Trophoblast cell (in vitro differentiated cells and primary cell): ENCODE results near the gene MAMLD1.

Source experiments
- DNase-seq, 2 donors: peaks; one replicate each; pipeline ENCODE4 v3.0.0-alpha.2; 2016
- H2AFZ ChIP-seq: 2 replicates; pipeline ENCODE4 v1.6.1; 2013; ENCODE audit warnings: low read length, moderate library complexity, mild to moderate bottlenecking; ENCODE audit not compliant: insufficient read depth, poor library complexity
- H2AK5ac ChIP-seq: 2 replicates; pipeline ENCODE4 v1.6.1; 2013; ENCODE audit warnings: mild to moderate bottlenecking, low read length
- H2BK120ac ChIP-seq: 2 replicates; pipeline ENCODE4 v1.6.1; 2013; ENCODE audit warnings: low read length, mild to moderate bottlenecking, moderate library complexity; ENCODE audit not compliant: insufficient read depth, poor library complexity
- H2BK12ac ChIP-seq: 2 replicates; pipeline ENCODE4 v1.6.1; 2013; ENCODE audit warnings: mild to moderate bottlenecking, low read length, moderate library complexity
- H2BK5ac ChIP-seq: 2 replicates; pipeline ENCODE4 v1.6.1; 2013; ENCODE audit warnings: low read length, low read depth, moderate library complexity, mild to moderate bottlenecking; ENCODE audit not compliant: poor library complexity
- H3K14ac ChIP-seq: 2 replicates; pipeline ENCODE4 v1.6.1; 2013; ENCODE audit warnings: mild to moderate bottlenecking, low read length
- H3K18ac ChIP-seq: 2 replicates; pipeline ENCODE4 v1.6.1; 2013; ENCODE audit warnings: mild to moderate bottlenecking, low read length
- H3K23ac ChIP-seq: 2 replicates; pipeline ENCODE4 v1.6.1; 2013; ENCODE audit warnings: low read length
- H3K27ac ChIP-seq: 2 replicates; pipeline ENCODE4 v1.5.1; 2013; ENCODE audit warnings: low read depth, mild to moderate bottlenecking, inconsistent platforms, low read length, moderate library complexity
- H3K27me3 ChIP-seq: 2 replicates; pipeline ENCODE4 v1.6.1; 2013; ENCODE audit warnings: inconsistent platforms, mild to moderate bottlenecking, low read length, moderate library complexity; ENCODE audit not compliant: insufficient read depth
- H3K36me3 ChIP-seq, 2 experiments: 1 replicate in 1 of 2; 2 replicates in 1 of 2; pipeline ENCODE4 v1.6.1; 2013; ENCODE audit warnings: low read length in 2 of 2, mild to moderate bottlenecking in 2 of 2, moderate library complexity in 1 of 2; ENCODE audit not compliant: insufficient read depth in 2 of 2, control insufficient read depth in 1 of 2
- H3K4ac ChIP-seq: 2 replicates; pipeline ENCODE4 v1.6.1; 2013; ENCODE audit warnings: low read depth, mild to moderate bottlenecking, low read length, moderate library complexity
- H3K4me1 ChIP-seq, 2 experiments: 1 replicate in 1 of 2; 2 replicates in 1 of 2; pipeline ENCODE4 v1.6.1; 2013; ENCODE audit warnings: low read length in 2 of 2, mild to moderate bottlenecking in 2 of 2, moderate library complexity in 1 of 2; ENCODE audit not compliant: insufficient read depth in 2 of 2, control insufficient read depth in 1 of 2
- H3K4me2 ChIP-seq: 2 replicates; pipeline ENCODE4 v1.6.1; 2013; ENCODE audit warnings: inconsistent platforms, mild to moderate bottlenecking, low read length, moderate library complexity
- H3K4me3 ChIP-seq: 2 replicates; pipeline ENCODE4 v1.5.1; 2013; ENCODE audit warnings: mild to moderate bottlenecking, low read depth, low read length, inconsistent platforms
- H3K79me1 ChIP-seq: one replicate; pipeline ENCODE4 v1.6.1; 2013; ENCODE audit warnings: low read length
- H3K79me2 ChIP-seq: 2 replicates; pipeline ENCODE4 v1.6.1; 2013; ENCODE audit warnings: low read length, mild to moderate bottlenecking; ENCODE audit not compliant: control insufficient read depth, insufficient read depth, poor library complexity
- H3K9ac ChIP-seq: 2 replicates; pipeline ENCODE4 v1.6.1; 2013; ENCODE audit warnings: mild to moderate bottlenecking, low read length
- H3K9me3 ChIP-seq: 2 replicates; pipeline ENCODE4 v1.6.1; 2013; ENCODE audit warnings: low read depth, mild to moderate bottlenecking, control low read depth, inconsistent platforms, low read length; ENCODE audit not compliant: insufficient read depth
- H4K12ac ChIP-seq: 2 replicates; pipeline ENCODE4 v1.6.1; 2013; ENCODE audit warnings: low read depth, mild to moderate bottlenecking, low read length, moderate library complexity
- H4K8ac ChIP-seq: 2 replicates; pipeline ENCODE4 v1.6.1; 2013; ENCODE audit warnings: low read depth, mild to moderate bottlenecking, low read length, moderate library complexity
- H4K91ac ChIP-seq: one replicate; pipeline ENCODE4 v1.6.1; 2013; ENCODE audit warnings: low read depth, mild to moderate bottlenecking, low read length, moderate library complexity
- WGBS: extraction: QIAGEN DNeasy Blood & Tissue Kit; methylation state at CpG from one replicate; pipeline ENCODE4 v1.1.7; 2013; ENCODE audit warnings: missing lambda C conversion rate; ENCODE audit not compliant: insufficient read length, insufficient coverage; ENCODE audit errors: extremely low coverage; 5-methylcytosine and 5-hydroxymethylcytosine counted together

MAMLD1 gene

DNA sequence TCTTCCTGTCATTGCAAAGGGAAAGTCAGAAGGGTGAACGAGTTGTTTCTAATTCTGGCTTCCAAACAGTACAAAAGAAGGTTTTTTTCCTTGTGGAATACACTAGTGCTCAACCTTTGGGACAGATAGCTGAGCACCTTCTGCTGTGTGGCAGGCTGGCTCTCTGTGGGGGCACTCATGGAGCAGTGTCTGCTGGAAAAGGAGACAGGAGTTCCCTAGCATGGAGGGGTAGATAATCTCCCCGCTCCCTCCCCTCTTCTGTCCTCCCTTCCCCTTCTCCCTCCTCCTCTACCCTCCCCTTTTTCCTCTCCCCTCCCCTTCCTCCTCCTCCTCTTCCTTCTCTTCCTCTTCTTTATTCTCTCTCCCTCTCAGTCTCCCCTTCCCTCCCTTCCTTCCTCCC, 142.9 kb downstream of the MAMLD1 start:
- no peak overlapping the region for H3K9ac ChIP-seq

DNA sequence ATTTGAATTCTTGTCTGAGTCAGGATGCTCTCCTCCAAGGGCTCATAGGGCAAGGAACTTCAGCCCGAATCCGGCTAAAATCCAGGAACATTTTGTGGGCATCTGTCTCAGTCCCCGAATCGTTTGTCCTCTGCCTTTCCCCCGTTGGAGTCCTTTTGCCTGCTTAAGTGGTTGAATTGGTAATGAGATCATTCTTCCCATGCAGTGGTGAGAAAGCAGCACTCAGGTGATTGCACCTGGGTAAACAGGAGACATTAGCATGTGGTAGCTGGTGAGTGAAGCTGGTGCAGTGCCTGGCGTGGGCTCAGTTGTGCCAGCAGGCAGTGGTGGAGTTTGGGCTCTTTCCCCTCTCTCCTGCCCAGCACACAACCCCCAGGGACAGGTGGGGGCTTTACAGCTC, 143.4 kb downstream of the MAMLD1 start:
- Histone ChIP-seq H3K9ac (no peak overlapping the region), H3K4me3 (no peak overlapping the region), H4K91ac (no peak overlapping the region), H3K27me3 (no peaks in the 10 kb centered on the region), H2BK5ac (no peak overlapping the region), H3K4me2 (no peak overlapping the region), H2BK120ac (no peak overlapping the region), H3K79me2 (no peaks in the 10 kb centered on the region), H3K4me1 (no peaks in the 10 kb centered on the region), H2AK5ac (no peak overlapping the region), H4K8ac (no peak overlapping the region), H3K4ac (no peak overlapping the region), H3K9me3 (no peaks in the 10 kb centered on the region), H2BK12ac (no peak overlapping the region), H3K79me1 (no peaks in the 10 kb centered on the region), H2AFZ (no peak overlapping the region), H4K12ac (no peak overlapping the region), H3K27ac (no peak overlapping the region), H3K18ac (no peak overlapping the region), H3K36me3 (no peaks in the 10 kb centered on the region), H3K23ac (no peak overlapping the region), H3K14ac (no peak overlapping the region)
- WGBS = no CpG with 5 or more reads among the region's 6 CpGs
- no peak for DNase-seq

More for the DNA sequence above, 142.9 kb downstream of the MAMLD1 start:
- Histone ChIP-seq H2AFZ (no peak overlapping the region), H3K27ac (no peak overlapping the region), H4K91ac (no peak overlapping the region), H3K4ac (no peak overlapping the region), H3K23ac (no peak overlapping the region), H2AK5ac (no peak overlapping the region), H3K9me3 (no peaks in the 10 kb centered on the region), H3K18ac (no peak overlapping the region), H3K79me2 (no peaks in the 10 kb centered on the region), H3K4me1 (no peaks in the 10 kb centered on the region), H2BK12ac (no peak overlapping the region), H3K36me3 (no peaks in the 10 kb centered on the region), H3K27me3 (no peaks in the 10 kb centered on the region), H2BK120ac (no peak overlapping the region), H4K12ac (no peak overlapping the region), H2BK5ac (no peak overlapping the region), H3K79me1 (no peaks in the 10 kb centered on the region), H3K4me3 (no peak overlapping the region), H3K4me2 (no peak overlapping the region), H4K8ac (no peak overlapping the region), H3K14ac (no peak overlapping the region)
- WGBS = no CpG with 5 or more reads among the region's 2 CpGs
- DNase-seq = no peak

DNA sequence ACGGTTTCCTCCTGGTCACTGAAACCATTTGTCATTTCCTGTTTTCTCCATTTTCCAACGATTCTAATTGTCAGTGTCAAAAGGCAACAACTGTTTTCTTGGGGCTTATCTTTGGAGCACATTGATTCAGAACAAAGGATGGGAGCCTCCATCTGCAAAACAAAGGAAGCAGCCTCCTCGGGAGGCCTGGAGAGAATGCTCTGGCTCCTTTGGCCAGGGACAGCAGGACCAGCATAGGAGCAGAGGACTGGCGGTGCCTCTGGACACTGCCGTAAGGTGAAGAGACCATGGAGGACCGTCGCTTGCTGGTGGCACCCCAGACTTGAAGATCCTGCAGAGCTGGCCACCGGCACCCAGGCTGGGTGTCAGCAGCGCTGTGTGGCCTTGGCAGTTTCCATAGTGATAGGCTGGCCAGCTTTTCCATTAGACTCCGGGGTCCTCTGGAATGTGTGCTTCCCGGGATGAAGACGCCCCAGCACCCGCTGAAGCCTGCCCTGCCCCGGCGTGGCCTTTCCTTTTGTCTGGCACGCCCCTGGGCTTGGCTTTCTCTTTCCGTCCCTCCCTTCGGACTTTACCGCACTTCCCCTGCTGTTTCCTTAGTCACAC, 144.2 kb downstream of the MAMLD1 start:
- Histone ChIP-seq H3K18ac (no peak overlapping the region), H2BK120ac (no peak overlapping the region), H2AK5ac (no peak overlapping the region), H2BK12ac (no peak overlapping the region), H3K79me1 (no peaks in the 10 kb centered on the region), H3K23ac (no peak overlapping the region), H3K79me2 (no peaks in the 10 kb centered on the region), H3K4me3 (no peak overlapping the region), H4K8ac (no peak overlapping the region), H3K4me1 (no peaks in the 10 kb centered on the region), H3K4me2 (no peak overlapping the region), H3K14ac (no peak overlapping the region), H3K9ac (no peak overlapping the region), H3K36me3 (no peaks in the 10 kb centered on the region), H4K91ac (no peak overlapping the region), H3K27ac (no peak overlapping the region), H3K27me3 (no peaks in the 10 kb centered on the region), H2BK5ac (no peak overlapping the region), H2AFZ (no peak overlapping the region), H3K4ac (no peak overlapping the region), H4K12ac (no peak overlapping the region), H3K9me3 (no peaks in the 10 kb centered on the region)
- no CpG with 5 or more reads among the region's 19 CpGs for WGBS
- no peak for DNase-seq

DNA sequence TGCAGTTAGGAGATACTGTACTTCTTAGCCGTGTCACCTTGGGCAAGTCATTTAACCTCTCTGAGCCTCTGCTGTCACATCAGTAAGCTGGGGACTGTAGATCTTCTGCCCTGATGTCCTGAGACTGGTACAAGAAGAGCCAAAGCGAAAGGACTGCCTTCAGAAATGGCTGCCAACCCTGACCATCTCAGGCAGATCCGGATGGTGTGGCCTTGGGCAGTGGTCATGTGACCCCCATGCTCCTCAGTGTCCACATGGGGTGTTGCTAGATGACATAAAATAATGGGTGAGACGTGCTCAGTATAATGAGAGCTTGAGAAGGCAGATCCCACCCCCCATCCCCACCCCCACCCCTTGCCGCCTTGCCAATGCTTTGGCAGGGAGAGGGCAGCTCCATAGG, 144.9 kb downstream of the MAMLD1 start:
- no peak overlapping the region for H3K9ac ChIP-seq
- H3K4me1 ChIP-seq = no peaks in the 10 kb centered on the region
- no peak overlapping the region for H2AFZ ChIP-seq
- H2BK12ac ChIP-seq = no peak overlapping the region
- H4K91ac ChIP-seq = no peak overlapping the region
- H3K23ac ChIP-seq = no peak overlapping the region
- no peaks in the 10 kb centered on the region for H3K27me3 ChIP-seq
- no peak overlapping the region for H3K18ac ChIP-seq
- no peaks in the 10 kb centered on the region for H3K79me2 ChIP-seq
- no peak overlapping the region for H4K12ac ChIP-seq
- no peaks in the 10 kb centered on the region for H3K36me3 ChIP-seq
- WGBS = no CpG with 5 or more reads among the region's 5 CpGs
- H2BK5ac ChIP-seq = no peak overlapping the region
- no peak overlapping the region for H3K4me2 ChIP-seq
- no peak overlapping the region for H2AK5ac ChIP-seq
- H3K27ac ChIP-seq = no peak overlapping the region
- no peak overlapping the region for H4K8ac ChIP-seq
- no peak overlapping the region for H3K4ac ChIP-seq
- H3K14ac ChIP-seq = no peak overlapping the region
- DNase-seq = no peak
- no peaks in the 10 kb centered on the region for H3K9me3 ChIP-seq
- no peaks in the 10 kb centered on the region for H3K79me1 ChIP-seq
- H3K4me3 ChIP-seq = no peak overlapping the region
- no peak overlapping the region for H2BK120ac ChIP-seq
